Measurements from ENCODE around the gene ASXL1. TPM values are rescaled to one million over a fixed set of nuclear protein-coding genes. Genes with fewer than 3 reads are reported as not detected.

ASXL1 gene
- total RNA-seq, 1 experiment from 2014 or later, result 13.7 TPM

DNA sequence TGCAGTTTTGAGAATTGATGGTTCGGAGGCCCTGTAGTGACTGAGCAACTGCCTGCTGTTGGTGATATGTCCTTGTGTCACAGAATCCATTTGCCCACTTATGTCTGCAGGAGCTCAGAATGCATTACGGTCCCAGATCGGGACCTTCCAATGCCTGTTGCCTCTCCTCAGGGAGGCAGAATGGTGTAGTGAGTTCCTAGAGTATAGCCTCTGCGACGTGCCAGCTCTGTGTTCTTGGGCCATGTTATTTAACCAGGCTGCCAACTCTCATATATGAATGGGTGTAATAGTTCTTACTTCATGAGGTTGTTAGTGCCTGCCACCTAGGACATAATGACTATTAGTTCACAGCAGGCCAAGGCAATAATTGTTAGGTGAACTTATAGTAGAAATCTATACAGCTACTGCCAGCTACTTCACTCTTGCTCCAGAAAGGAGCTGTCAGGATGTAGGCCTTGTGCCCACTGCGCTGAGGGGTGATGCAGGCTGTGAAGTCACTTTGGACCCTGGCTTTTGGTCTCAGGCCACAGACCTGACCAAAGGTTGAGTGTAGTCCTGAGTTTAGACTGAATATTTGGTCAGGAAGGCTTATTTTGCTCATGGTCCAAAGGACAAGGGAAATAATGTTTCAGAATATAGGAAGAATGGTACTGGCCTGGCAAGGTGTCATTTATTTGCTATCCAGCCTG is 82.1 kb downstream of the ASXL1 start:
- no peak for DNase-seq (ENCODE audit: low spot score)

DNA sequence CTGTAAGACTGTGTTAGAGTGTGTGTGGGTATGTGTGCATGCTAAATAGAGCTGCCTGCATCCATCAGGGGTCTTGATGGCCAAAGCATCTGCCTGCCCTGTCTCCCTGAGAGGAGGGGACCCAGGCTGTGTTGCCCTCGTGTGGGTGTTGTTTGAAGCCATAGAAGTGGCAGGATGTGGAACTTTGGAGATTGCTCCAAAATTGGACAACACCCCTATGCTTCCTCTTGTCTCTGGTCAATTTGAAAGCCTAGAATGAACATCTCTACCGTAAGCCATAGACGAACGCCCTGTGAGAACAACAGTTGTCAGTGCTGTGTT is 82.6 kb downstream of the ASXL1 start:
- DNase-seq (ENCODE audit: low spot score), result no peak

DNA sequence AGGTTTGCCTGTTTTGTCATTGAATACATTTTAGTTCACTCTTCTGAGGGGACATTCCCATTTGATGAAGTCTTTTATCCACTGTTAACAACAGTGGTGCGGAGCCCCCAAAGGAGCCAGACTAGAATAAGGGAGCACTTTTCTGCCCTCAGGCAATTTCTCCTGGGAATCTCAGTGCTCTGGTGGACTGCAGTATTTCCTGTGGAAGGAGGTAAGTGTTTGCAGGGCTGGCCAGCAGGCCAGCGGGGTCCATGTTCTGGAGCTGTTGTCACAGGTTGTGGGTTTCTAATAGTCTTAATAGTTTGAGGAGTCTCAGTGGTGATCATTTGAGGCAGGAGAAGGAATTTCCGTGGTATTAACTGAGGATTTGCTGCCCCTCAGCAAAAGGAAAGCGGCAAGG is 83.5 kb downstream of the ASXL1 start:
- DNase-seq (ENCODE audit: low spot score), result no peak

DNA sequence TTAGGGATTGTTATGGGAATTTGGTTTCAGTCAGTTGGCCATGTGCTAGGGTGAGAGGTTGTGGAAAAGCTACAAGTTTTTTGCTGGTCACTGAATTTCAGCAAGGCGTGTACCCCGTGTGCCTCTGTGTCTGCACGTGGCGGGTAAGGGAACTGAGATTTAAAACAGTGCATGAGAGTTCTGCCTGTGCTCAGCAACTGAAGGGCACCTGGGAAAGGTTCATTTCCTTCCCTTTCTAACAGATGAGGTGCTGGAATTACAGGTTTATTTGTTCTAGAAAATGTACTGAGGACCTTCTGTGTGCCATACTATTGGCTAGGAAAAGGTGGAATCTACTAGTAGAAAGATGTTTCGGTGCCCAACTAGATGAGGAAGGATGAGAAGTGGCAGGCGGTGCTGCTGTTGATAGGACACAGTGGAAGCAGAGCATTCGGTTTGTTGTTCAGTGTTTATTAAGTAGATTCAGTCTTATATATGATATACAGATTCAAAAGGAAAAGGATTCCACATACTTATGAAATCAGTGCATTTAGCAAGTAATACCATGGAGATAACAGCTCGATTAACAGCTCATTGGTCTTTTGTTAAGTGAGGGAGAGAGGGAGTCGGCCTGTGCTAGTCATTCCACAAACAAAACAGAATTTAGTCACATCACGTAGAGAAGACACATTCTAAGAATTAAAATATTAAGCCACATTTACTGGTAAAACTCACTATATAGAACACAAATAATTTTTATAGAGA is 84.7 kb downstream of the ASXL1 start:
- DNase-seq (ENCODE audit: low spot score), result no peak

DNA sequence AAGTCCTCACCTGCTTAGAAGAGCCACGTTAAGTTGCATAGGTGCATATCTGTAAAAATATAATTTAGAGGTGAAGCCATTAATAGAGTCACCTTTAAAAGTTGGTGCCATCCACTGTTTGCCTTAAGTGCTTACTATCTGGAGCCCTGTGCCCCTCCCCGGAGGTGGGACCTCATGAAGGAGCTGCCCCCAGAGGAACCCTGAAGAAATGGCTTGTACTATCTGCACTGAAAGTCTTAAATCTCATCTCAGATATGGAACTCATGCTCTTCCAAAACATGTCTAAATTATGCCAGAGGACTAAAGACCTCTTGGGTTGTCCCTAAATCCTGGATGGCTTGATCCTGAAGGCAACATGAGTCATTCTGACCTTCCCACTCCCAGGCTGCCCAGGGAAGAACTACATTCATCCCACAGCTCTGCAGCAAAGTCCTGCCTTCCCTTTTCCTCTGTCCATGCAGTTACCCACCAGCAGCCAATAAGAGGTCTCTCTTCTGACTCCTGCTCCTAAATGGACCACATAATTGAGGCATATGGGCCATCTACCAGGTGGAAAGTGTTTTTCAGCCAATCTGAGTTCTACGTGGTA is 85.3 kb downstream of the ASXL1 start:
- DNase-seq (ENCODE audit: low spot score), result no peak

DNA sequence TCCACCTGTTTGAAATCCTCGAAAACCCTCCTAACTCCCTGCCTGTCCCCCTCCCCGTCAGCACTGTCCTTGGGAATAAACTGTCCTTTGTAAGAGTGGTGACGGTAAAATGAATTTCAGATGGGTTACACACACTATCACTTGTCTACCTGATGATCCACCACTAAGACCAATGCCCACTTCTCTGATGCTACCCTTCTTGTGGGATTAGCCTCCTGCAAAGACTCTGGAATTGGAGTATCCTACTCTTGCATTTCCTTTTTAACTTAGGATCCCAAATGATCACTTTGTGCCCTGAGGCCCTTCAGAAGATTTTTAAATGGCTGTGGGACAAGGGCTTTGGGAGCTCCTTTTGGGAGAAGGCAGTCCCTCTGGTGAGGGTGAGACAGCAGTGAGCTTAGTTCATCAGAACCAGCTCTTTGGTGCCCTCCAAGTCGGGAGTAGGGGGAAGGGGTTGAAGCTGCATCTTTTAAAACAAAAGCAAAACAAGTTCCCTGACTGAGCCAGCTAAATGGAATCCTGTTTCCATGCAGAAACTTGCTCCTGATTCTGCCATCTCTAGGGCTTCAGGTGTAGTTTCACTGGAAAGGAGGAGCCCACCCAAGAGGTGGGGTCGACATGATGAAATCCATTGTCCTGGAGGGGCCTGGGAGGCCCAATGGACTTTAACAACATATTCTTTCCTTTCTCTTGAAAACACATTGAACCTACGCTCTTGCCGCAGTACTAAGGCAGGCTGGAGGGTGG is 86.5 kb downstream of the ASXL1 start:
- no peak for DNase-seq (ENCODE audit: low spot score)

DNA sequence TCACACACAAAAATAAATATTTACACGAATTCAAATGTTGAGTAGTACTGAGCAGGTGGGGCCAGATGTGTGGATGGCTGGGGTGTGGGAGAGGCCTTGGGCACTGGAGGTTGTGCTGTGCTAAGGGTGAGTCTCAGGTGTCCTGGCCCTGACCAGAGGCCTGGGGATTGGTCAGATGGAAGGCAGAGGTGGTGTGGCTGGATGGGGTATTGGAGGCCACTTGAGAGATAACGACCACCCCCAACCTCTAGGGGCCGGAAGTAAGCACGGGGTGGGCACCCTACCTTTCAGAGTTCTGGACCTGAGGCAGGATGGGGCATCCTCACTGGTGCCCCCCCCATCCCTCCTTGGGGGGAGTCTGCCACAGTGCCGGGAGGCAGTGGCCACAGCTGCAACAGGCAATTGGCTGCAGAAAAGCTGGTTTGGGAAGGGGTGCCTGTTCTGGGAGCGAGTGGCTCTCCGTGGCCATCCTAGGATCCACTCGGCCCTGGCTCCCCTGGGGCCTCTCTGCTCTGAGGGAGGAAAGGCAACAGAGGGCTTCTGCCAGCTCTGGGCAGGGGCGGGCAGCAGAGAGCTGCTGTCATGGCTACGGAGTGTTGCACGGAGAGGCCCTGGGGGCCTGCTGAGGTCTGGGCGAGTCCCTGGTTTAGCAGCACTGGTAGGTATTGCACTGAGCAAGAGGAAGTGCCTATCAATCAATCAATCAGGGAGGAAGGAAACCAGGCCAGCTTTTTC is 87.6 kb downstream of the ASXL1 start:
- no peak for DNase-seq (ENCODE audit: low spot score)

DNA sequence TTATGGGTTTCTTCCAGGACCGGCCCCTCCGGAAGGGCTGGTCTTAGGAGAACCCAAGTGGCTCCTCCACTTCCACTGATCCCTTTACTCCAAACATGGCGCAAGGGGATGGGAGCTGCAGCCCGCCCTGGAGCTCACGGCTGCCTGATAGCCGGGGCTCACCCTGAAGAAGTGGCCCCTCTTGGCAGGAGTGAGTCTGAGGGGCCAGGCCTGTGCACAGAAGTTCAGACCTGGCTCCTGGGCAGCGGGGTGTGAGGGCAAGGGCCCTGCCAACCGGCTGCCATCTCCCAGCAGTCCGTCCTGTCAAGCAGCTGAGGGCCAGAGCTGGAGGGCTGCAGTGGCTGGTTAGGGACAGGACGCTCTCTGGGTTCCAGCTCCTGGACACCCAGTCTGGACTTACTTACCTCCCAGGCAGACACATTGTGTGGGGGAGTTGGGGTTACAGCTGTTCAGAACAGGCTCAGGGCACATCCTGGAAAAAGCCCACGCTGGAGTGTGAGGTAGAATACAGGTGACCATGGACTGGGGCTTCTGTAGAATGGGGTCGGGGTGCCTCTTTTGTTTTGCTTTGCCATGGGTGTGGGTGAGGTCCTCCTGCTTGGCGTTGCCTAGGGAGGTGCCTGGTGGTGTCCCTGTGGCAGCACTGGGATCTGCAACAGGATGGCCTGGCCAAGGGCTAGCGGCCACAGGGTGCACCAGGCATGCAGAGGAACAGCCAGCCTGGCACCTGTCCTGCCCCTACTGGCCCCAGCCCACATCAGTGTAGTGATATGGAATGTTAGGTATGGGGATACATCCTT is 88.4 kb downstream of the ASXL1 start:
- no peak for DNase-seq (ENCODE audit: low spot score)

DNA sequence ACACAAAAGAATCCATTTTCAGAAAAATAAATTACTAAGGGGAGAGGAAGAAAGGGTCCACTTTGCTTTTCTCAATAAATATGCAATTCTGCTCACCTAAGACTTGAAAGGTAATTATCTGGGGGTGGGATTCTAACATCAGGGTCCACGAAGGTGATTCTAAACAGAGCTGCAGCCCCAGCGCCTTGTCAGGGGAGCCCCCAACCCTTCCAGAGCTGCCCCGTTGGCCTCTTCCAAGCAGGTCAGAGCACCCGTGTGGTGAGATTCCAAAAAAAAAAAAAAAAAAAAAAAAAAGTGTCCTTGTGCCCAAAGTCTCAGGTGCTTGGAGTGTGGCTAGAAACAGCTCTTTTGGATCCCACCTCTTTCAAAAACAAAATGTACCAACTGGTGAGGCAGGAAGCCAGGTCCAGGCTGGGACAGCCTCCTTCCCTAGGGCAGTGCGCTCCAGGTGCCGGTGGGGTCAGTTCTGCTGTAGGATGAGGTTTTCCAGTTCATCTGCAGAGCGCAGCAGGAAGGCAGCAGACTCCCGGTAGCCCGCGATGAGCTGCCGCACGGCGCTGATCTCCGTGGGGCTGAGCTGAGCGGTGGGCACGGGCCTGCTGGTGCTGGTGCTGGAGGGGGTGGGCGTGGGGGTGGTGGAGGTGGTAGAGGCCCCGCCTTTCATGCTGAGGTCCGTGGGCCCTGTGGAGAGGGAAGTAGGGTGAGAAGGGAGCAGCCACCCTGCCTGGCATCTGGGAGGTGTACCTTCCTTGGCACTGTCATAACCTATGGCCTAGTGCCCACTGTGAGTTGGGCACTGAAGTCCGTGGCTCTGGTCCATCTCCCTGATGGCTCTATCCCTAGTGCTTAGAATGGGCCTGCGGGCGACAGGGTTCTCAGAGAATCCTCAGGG is 89.3 kb downstream of the ASXL1 start:
- DNase-seq (ENCODE audit: low spot score), result no peak

DNA sequence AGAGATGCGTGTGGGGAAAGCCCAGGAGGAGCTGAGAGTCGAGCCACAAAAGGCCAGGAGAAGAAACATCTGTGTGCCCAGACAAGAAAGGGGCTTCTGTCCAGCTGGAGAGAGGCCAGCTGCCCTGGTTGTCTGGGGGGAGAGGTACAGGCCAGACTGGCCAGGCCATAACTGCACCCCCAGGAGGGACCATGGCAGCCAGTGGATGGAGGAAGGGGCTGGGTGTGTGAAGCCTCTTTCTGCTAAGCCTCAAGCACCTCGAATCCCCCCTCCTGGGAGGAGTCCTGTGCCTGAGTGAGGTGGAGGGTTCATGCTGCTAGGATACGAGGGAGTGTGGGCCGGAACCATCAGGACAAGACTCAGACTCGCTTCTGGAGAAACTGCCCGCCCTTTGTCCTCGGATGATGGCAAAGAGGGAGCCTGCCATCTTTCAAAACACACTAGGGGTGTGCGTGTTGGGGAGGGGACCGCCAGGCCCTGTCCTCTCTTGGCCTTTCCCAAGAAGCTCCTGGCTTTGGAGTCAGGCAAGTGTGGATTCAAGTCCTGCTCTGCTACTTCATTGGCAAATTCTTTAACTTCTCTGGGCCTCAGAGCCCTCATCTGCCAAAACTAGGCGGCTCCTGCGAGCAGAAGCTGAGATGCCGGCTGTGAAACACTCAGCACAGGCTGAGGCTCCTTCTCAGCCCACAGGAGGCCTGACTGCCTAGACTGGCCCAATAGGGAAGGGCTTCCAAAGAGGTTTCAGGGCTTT is 90.3 kb downstream of the ASXL1 start:
- DNase-seq (ENCODE audit: low spot score), result no peak

DNA sequence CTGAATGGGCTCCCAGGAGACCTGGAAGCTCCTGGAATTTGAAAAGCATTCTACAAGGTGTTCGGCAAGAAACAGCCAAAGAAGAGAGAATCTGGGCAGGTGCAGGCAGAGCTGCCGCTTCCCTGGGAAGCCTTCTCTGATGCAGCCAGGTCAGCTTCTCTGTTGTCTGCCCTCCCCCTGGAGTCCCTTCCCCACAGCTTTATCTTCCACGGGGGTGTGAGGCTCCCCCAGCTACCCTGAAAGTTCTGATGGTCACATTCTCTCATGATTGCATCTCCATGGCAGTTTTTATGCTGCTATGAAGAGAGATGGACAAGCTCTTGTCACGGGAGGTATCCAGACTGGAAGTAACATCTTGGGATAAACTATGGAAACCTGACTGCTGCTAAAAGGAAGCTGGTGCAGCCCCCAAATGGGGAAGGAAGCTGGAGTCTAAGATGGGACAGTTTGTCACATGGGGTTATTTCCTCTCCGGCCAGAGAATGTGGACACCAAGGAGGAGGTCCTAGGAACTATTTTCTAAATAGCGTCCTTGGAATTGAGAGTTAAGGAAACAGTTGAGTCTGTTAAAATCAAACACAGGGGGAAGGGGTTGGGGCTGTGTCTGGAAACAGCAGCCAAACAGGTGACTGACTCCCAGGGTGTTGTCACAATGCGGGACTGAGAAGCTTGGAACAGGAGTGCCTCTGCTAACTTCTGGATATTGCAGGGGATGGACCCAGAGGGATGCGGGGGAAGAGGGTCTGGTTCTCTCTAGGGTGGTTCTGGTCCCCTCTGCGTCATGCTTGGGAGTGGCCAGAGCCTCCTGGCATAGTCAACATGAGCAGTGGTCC is 91.1 kb downstream of the ASXL1 start:
- no peak for DNase-seq (ENCODE audit: low spot score)

DNA sequence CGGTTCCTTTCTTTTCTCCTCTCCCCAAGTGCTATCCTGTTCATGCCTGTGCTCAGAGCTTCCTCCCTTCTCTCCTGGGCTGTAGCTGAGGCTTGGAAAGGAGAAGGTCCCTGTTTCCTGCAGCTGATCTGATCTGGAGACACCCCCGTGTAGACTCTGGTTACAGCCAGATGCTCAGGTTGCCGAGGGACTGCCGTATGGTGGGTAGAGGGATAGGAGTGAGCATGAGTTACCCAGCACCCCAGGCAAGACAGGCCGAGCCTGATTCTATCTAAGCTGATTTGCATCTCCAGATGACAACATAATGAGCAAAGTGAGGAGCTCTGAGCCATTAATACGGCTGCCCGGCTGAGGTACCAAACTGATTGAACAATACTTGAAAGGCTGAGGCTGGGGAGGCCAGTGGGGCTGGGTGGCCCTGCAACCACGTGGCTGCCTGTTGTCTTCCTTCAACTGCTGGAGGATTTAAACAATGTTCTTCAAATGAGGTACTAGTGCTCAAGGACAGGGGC is 91.8 kb downstream of the ASXL1 start:
- DNase-seq (ENCODE audit: low spot score), result no peak

DNA sequence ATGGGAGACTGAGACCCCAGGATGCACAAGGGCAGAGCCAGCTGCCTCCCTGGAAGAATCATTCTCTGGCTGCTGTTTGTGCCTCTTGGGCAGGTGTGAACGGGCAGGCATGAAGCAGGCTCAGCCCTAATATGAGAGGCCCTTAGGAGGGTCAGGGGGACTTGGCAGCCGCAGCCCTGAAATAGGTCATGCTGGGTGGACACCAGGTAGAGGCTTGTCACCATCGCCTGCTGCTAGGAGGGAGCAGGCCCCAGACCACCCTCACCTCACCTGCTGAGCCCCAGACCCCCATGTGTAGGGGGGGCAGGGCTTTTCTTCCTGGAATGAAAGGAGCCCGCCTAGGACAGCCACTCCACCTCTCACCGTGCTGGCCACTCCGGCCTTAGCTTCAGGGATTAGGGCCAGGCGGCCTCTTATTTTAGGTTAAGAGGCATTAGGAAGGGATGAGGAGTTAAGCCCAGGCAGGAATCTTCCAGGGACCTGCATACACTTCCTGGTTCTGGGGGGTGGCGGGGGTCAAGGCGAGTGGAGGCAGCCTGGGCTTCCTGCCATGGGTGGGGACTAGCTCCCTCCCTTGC is 92.4 kb downstream of the ASXL1 start:
- no peak for DNase-seq (ENCODE audit: low spot score)

DNA sequence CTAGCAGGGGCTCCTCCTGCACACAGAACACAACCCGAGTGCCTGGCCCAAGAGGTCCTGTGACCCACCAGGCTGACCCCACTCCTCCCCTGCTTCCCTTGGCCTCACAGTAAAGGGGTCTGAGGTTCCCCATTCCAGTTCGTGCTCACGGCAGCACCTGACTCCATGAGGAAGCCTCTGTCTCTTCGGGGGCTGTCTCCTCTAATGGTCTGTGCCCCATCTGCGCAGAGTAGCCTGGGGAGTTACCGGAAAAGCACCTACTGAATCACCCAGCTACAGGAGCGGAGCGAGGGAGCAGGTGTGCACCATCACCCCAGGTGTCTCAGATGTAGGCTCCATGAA is 93.2 kb downstream of the ASXL1 start:
- no peak for DNase-seq (ENCODE audit: low spot score)

DNA sequence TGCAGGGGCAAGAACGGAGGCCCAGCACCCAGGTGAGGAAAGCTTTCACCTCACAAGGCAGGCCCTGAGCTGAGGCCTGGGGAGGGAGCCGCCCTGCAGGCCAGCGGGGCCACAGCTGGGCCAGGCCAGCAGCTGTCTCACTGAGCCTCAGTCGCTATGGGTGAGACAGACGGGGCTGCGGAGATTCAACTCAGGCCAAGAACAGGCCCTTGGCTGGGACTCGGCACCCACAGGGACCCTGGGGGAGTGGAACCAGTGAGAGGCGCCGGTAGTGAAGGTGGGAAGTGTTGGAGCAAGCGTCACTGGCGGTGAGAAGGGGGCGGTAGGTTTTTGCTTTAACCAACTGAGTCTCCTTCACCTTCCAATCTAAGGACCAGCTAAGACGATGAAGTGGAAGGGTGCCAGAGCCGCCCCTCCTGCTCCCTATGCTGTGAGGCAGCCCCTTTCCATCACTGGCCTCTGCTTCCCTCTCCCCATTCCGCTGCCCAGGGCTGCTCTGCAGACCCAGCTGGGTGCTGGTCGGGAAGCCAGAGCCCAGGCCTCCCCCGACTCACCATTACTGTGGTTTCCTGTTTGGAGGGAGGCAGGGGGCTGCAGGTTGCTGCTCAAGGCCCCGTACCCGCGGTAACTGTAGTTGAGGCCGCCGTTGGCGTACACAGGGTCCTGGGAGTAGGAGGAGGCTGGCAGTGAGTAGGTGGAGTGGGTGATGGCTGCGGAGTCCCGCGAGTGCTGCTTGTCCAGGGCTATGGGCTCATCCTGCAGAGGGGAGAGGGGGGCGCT is 93.7 kb downstream of the ASXL1 start:
- DNase-seq (ENCODE audit: low spot score), result no peak

DNA sequence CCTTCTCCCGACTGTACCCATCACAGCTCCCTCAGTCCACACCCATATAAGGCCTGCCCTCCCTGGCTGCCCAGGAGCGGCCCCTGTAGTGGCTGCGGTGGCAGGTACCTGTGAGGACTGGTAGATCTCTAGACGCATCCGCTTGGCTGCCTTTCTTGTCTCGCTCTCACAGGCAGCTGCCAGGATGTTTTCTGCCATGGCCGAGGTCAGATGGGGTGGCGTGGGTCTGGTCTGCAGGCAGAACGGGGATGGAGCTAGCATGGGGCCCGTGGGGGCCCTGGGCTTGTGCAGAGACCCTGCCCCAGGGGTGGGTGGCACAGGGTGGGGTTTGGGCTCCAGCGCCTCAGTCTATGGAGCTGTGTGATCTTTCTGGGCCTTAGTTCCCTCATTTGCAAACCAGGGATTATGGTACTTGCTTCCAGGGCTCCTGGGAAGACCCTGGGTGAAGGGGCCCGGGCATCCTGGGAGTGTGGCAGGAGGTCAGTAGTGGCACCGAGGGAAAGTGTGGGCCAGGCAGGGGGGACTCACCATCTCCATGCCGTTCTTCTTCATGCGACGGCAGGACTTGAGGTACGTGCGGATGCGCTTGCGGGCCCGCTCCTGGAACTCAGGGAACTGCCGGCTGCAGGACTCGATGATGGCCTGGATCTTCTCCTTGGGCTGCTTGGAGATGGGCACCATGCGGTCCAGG is 94.8 kb downstream of the ASXL1 start:
- DNase-seq (ENCODE audit: low spot score), result no peak

Data from H4 (cell line).